GM18870 (cell line): ENCODE results near the gene CD6.

Experiments used
- ATAC-seq: cut with Tn5 transposase; IDR thresholded peaks from one replicate; pipeline ENCODE4 v1.9.1; 2021; ENCODE audit warnings: moderate library complexity; ENCODE audit not compliant: unreplicated experiment

CD6 gene

GRCh38 chr11:60934790-60935605 is 36.5 kb upstream of the CD6 start:
- no peak for ATAC-seq

GRCh38 chr11:60935676-60936442 is 35.6 kb upstream of the CD6 start:
- no peak for ATAC-seq

- no peak for ATAC-seq
Measured at GRCh38 chr11:60936467-60937143, 34.9 kb upstream of the CD6 start.

- ATAC-seq = no peak
Measured at GRCh38 chr11:60937144-60937527, 34.3 kb upstream of the CD6 start.

DNA sequence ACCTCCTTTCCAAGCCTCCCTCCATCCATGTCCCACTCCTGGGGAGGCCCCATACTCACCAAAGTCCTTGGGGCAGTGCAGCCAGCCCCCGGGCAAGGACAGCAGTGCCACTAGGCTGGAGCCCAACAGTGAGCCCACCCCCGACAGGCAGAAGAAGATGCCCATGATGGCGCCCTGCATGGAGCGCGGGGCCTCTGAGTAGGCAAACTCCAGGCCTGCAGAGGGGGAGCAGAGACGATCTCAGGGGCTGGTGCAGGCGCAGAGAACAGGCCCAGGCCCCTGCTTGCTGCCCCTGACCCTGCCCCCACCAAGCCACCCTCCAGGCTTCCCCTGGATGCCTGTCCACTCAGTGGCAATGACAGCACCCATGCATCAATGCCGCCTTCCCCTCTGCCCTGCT is 33.7 kb upstream of the CD6 start:
- no peak for ATAC-seq

DNA sequence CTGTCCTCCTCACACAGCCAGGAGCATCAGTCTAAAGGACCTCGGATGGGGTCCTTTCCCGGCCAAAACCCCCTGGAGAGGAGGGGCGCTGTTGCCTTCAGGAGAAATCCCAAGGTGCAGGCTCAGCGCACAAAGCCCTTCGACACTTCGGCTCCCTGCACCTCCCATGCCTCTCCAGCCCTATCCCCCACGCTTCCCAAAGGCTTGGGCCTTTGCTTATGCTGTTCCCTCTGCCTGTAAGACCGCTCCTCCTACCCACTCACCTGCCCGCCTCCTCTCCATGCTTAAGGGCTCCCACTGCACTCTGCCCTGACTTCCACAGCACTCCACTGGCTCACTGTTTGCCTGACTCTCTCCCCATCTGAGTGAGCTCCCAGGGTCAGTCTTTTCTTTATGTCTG is 33.0 kb upstream of the CD6 start:
- no peak for ATAC-seq

GRCh38 chr11:60939301-60939700 is 32.2 kb upstream of the CD6 start:
- no peak for ATAC-seq

GRCh38 chr11:60939855-60940254 is 31.6 kb upstream of the CD6 start:
- ATAC-seq = no peak

GRCh38 chr11:60941371-60942119 is 29.9 kb upstream of the CD6 start:
- no peak for ATAC-seq

- no peak for ATAC-seq
Measured at GRCh38 chr11:60942219-60942618, 29.3 kb upstream of the CD6 start.

DNA sequence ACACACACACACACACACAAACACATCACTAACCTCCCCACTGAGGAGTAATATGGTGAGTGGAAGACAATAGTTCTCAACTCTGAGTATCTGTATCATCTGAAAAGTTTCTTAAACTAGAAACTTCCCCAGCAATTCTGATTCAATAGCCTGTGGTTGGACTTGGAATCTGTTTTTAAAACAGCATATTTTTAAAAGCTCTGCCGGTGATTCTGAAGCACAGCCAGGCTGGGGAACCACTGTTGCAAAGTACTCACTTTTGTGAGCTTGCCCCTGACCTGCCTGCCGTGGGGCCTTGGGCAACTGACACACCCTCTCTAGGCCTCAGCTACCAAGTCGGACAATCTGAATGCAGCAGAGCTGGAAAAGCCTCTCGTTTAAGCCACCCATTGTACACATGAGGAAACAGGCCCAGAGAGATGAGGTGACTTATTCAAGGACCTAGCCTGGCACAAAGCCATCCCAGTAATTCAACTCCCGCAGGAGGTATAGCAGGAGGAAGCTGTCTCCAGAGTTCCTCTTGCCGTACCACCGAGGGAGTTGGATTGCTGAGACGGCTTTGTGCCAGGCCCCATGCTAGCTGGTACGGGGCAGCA is 28.4 kb upstream of the CD6 start:
- ATAC-seq = no peak

DNA sequence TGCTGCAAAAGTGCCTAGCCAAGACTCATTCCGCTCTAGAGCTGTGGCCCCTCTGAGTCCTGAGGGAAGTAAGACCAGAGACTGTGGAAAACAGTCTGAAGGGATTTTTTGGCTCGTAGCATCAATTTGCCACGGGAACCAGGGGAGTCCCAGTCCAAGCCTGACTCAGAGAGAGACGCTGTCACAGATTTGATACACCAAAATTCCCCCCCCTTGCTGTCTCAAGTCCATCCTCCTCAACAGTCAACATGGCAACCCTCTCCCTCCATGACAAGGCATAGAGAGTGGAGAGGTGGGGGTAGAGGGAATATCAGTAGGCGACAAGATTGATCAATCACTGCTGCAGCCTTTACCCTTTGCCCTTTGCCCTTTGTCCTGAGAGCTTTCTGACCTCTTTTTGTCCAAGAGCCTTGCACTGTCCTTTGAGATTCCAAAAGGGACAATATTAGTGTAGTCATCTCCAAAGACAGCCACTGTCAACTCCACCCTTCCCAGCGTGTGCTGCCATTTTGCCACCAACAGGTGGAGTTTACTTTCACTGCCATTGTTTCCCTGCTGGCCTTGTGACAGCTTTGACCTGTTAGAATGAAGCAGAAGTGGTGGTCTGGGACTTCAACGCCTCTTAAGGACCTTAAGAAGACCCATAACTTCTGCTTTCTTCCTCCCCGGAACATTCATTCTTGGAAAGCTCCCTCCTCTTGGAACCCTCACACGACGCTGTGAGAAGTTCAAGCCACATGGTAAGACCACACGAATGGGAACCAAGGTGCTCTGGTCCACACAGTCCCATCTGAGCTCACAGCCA is 26.8 kb upstream of the CD6 start:
- no peak for ATAC-seq

GRCh38 chr11:60945295-60945667 is 26.2 kb upstream of the CD6 start:
- ATAC-seq = no peak

DNA sequence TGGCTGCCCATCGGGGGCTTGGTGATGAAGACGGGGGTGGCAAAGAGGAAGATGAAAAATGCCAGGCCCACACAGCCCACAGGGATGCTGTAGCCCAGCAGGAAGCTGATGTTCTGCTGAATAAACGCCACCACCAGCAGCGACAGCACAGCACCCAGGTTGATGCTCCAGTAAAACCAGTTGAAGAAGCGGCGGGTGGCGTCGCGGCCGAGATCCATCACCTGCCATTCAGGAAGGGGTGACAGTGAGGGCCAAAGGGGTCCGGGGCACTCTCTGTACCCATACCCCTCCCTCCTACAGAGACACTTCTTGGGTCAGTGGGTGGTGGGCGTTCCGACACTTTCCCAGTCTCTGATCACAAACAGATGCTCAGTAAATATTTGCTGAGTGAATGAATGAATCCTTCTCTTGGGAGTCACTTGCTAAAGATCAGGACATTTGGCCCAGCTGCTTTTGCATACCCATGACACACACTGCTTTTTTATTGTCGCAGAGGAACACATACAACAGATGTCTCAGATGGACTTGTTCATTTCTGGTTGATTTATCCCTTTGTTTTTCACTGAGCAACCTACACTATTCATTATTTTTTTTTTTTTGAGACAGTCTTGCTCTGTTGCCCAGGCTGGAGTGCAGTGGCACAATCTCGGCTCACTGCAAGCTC is 24.7 kb upstream of the CD6 start:
- no peak for ATAC-seq

GRCh38 chr11:60947700-60948099 is 23.8 kb upstream of the CD6 start:
- ATAC-seq = no peak

DNA sequence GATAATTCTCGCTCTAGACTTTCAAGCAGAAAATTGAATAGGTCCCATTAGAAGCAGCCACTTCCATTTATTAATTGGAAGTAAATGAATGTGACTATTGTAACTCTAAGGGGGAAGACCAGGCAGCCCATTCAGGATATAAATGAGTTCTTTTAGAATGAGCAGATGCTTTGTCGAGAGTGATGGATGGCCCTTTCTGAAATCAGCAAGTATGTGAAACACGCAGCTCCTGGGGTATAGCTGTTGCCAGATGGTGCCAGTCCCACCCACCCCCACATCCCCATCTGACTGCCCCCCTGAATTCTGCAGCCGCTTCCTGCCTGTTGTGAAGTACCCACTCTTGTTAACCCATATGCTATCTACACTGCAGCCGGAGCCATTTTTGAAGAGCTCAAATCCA is 23.2 kb upstream of the CD6 start:
- no peak for ATAC-seq

DNA sequence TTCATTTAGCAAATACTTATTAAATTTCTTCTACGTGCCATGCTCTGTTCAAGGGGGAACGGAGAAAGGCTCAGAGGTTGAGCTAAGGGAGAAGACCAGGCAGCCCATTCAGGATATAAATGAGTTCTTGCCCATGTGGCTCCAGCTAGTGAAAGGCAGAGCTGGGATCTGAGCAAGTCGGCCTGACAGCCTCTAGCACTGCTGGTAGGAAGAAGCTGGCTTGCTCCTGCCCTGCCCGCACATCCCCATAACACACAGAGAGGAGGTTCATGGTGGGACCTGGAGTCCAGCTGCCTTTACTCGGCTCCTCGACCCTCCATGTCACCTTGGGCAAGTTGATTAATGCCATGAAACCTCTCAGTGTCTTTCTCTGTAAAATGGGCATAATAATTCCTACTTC is 21.5 kb upstream of the CD6 start:
- no peak for ATAC-seq

- ATAC-seq = no peak
Measured at GRCh38 chr11:60950933-60951605, 20.4 kb upstream of the CD6 start.

GRCh38 chr11:60951606-60951903 is 19.9 kb upstream of the CD6 start:
- ATAC-seq = no peak
